ENCODE measurements around the gene SLC10A7. TPM values are rescaled to one million over a fixed set of nuclear protein-coding genes. Genes with fewer than 3 reads are reported as not detected.

SLC10A7 gene
- total RNA-seq, 1 experiment from 2014 or later = 37.1 TPM

DNA sequence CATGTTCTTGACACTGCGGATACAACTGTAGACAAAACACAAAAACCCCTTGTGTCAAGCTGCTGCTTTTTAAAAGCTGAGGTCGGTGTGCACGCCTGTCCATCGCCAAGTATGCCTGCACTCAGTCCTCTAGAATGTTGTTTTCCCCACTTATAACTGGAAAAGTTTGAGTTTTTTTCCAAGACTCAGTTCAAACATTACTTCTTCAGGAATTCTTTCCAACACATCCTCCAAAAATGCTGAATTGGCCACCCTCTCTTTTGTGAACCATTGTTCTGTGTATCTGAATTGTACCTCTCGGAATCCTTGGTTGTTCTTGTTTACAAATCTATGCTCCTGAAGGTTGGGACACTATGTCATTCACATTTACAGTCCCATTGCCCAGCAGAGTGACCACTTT is 212.8 kb downstream of the SLC10A7 start:
- BruUV-seq (replicated peaks) = no TSS peak
- no peaks in the 10 kb centered on the region for H3K36me3 ChIP-seq (ENCODE audit: insufficient read depth, low read length, poor library complexity, severe bottlenecking)
- no peaks in the 10 kb centered on the region for H3K9me3 ChIP-seq (ENCODE audit: low read depth, low read length, poor library complexity, severe bottlenecking)
- no peak overlapping the region for H3K4me3 ChIP-seq (ENCODE audit: low read depth, low read length, poor library complexity, severe bottlenecking)
- ChIA-PET CTCF (no interaction called here), POLR2A (ENCODE audit: low non-redundant PET) (interaction anchor here (0.6 kb wide), 1 partner anchor 55 kb away, joined by 3 read pairs; no protein-coding TSS in a partner anchor)
- intact Hi-C loops (cut with micrococcal nuclease; ENCODE audit: unreplicated experiment) = no loop called here
- no peaks in the 10 kb centered on the region for H3K27me3 ChIP-seq (replicated peaks; ENCODE audit: insufficient read depth, low read depth, low read length, poor library complexity)
- H3K4me1 ChIP-seq (ENCODE audit: insufficient read depth, low read length, poor library complexity, severe bottlenecking) = peaks cover 9% of the 10 kb centered on the region
- no peak for DNase-seq (ENCODE audit: low spot score)
- H3K27ac ChIP-seq (ENCODE audit: low read depth, low read length, poor library complexity, severe bottlenecking) = no peak overlapping the region
- TF ChIP-seq, protein P1, sequence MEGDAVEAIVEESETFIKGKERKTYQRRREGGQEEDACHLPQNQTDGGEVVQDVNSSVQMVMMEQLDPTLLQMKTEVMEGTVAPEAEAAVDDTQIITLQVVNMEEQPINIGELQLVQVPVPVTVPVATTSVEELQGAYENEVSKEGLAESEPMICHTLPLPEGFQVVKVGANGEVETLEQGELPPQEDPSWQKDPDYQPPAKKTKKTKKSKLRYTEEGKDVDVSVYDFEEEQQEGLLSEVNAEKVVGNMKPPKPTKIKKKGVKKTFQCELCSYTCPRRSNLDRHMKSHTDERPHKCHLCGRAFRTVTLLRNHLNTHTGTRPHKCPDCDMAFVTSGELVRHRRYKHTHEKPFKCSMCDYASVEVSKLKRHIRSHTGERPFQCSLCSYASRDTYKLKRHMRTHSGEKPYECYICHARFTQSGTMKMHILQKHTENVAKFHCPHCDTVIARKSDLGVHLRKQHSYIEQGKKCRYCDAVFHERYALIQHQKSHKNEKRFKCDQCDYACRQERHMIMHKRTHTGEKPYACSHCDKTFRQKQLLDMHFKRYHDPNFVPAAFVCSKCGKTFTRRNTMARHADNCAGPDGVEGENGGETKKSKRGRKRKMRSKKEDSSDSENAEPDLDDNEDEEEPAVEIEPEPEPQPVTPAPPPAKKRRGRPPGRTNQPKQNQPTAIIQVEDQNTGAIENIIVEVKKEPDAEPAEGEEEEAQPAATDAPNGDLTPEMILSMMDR (conservative IDR thresholded peaks at IDR 0.05; ENCODE audit: low read depth, low read length) = no peak
- no peak for TF ChIP-seq EZH2 (IDR thresholded peaks at IDR 0.05; ENCODE audit: borderline replicate concordance, low read depth, low read length, poor library complexity, severe bottlenecking)

DNA sequence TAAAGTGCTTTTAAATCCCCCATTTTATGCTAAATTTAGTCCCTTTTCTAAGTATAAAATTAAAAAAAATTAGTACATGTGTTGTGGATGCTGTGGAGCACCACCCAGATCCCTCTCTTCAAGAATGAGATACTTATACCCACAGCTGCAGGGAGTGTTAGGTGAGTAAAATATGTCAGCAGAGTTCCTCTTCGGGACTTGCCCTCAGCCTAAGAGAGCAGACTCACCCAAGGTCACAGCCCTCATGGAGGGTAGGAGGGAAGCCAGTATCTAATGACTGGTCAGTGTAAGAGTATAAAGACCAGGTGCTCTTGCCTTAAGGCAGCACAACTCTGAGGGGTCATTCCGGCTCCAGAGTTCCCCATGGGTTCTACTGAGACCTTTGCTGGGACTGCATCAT is 218.9 kb downstream of the SLC10A7 start:
- Histone ChIP-seq H3K4me1 (ENCODE audit: insufficient read depth, low read length, poor library complexity, severe bottlenecking) (no peaks in the 10 kb centered on the region), H3K27me3 (replicated peaks; ENCODE audit: insufficient read depth, low read depth, low read length, poor library complexity) (no peaks in the 10 kb centered on the region), H3K9me3 (ENCODE audit: low read depth, low read length, poor library complexity, severe bottlenecking) (no peaks in the 10 kb centered on the region), H3K4me3 (ENCODE audit: low read depth, low read length, poor library complexity, severe bottlenecking) (no peak overlapping the region), H3K36me3 (ENCODE audit: insufficient read depth, low read length, poor library complexity, severe bottlenecking) (no peaks in the 10 kb centered on the region), H3K27ac (ENCODE audit: low read depth, low read length, poor library complexity, severe bottlenecking) (no peak overlapping the region)
- BruUV-seq (replicated peaks) = no TSS peak
- POLR2A ChIA-PET (ENCODE audit: low non-redundant PET) = no interaction called here
- DNase-seq (ENCODE audit: low spot score) = no peak
- intact Hi-C loops (cut with micrococcal nuclease; ENCODE audit: unreplicated experiment) = no loop called here
- no peak for TF ChIP-seq EZH2 (IDR thresholded peaks at IDR 0.05; ENCODE audit: borderline replicate concordance, low read depth, low read length, poor library complexity, severe bottlenecking)
- TF ChIP-seq, protein P1 (conservative IDR thresholded peaks at IDR 0.05; ENCODE audit: low read depth, low read length) = no peak
- CTCF ChIA-PET = no interaction called here

DNA sequence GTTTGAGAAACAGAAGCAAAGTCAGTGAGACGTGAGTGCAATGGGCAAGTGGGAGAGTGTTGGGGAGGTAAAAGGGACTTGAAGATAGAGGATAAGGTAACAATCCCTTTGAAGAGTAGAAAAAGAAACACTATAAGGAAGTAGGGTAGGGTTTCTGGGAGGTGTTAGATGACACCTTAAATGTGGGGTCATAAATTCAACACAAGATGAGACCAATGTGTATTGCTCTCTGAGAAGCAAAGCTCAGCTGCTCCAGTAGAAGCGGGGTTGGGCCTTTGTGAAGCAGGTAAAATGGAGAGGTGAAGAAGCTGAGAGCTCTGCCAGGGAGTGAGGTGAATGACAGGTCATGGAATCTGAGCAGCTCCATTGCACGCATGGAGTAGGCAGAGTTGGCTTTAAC is 222.1 kb downstream of the SLC10A7 start:
- Histone ChIP-seq H3K36me3 (ENCODE audit: insufficient read depth, low read length, poor library complexity, severe bottlenecking) (no peaks in the 10 kb centered on the region), H3K27me3 (replicated peaks; ENCODE audit: insufficient read depth, low read depth, low read length, poor library complexity) (no peaks in the 10 kb centered on the region), H3K4me3 (ENCODE audit: low read depth, low read length, poor library complexity, severe bottlenecking) (no peak overlapping the region), H3K4me1 (ENCODE audit: insufficient read depth, low read length, poor library complexity, severe bottlenecking) (no peaks in the 10 kb centered on the region), H3K9me3 (ENCODE audit: low read depth, low read length, poor library complexity, severe bottlenecking) (no peaks in the 10 kb centered on the region), H3K27ac (ENCODE audit: low read depth, low read length, poor library complexity, severe bottlenecking) (no peak overlapping the region)
- intact Hi-C loops (cut with micrococcal nuclease; ENCODE audit: unreplicated experiment) = no loop called here
- no peak for DNase-seq (ENCODE audit: low spot score)
- ChIA-PET CTCF (no interaction called here), POLR2A (ENCODE audit: low non-redundant PET) (no interaction called here)
- TF ChIP-seq, protein P1 (conservative IDR thresholded peaks at IDR 0.05; ENCODE audit: low read depth, low read length) = no peak
- no peak for TF ChIP-seq EZH2 (IDR thresholded peaks at IDR 0.05; ENCODE audit: borderline replicate concordance, low read depth, low read length, poor library complexity, severe bottlenecking)
- no TSS peak for BruUV-seq (replicated peaks)
